ENCODE data around the gene MXRA5. TPM values are rescaled to one million over a fixed set of nuclear protein-coding genes. Genes with fewer than 3 reads are reported as not detected.

MXRA5 gene
- total and polyA plus RNA-seq, 2 donors (not counting 1 experiment from before 2014, with no cell fraction given) = 26.8 to 40.3 TPM

DNA sequence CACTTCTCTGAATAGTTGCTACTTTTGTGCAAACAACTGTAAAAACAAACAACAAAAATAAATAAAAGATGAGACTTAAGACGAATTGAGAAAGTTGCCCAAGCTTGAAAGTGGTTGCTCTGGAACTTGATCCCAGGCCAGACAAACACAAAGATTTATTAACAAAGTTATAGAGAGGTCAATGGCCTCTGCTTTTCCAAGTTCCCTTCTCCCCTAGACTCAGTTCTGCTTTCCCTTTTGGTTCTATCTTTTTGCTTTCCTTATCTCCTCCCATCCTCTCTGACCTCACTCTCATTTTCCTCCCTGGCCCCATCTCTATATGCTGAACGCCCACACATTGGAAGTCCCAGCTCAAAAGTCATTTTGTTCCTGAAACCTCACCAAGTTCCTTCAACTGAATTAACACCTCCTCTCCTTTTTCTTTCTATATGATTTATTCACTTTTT is 82.7 kb downstream of the MXRA5 start:
- Histone ChIP-seq H3K9ac (ENCODE audit: insufficient read depth, low read length) (no peak overlapping the region), H4K20me1 (ENCODE audit: control insufficient read depth, extremely low read depth, insufficient read depth, low read length) (no peaks in the 10 kb centered on the region), H3K4me2 (ENCODE audit: extremely low read depth, insufficient read depth, low read length) (no peak overlapping the region), H3K79me2 (ENCODE audit: control insufficient read depth, insufficient read depth, low read length) (no peaks in the 10 kb centered on the region), H3K27me3 (ENCODE audit: control insufficient read depth, insufficient read depth, low read length) (no peaks in the 10 kb centered on the region), H2AFZ (ENCODE audit: low read length) (no peak overlapping the region), H3K4me3 (replicated peaks in 1 of 4; ENCODE audit: control extremely low read depth in 1 of 4, insufficient read depth in 1 of 4, low read depth in 3 of 4, low read length in 4 of 4) (no peak overlapping the region), H3K9me3 (ENCODE audit: control insufficient read depth, insufficient read depth, low read depth, low read length) (no peaks in the 10 kb centered on the region), H3K36me3 (ENCODE audit: control insufficient read depth, insufficient read depth, low read length) (no peaks in the 10 kb centered on the region), H3K4me1 (ENCODE audit: control insufficient read depth, extremely low read depth, insufficient read depth, low read length) (peaks cover 2% of the 10 kb centered on the region), H3K27ac (ENCODE audit: insufficient read depth, low read length) (no peak overlapping the region)
- TF ChIP-seq EZH2 (IDR thresholded peaks at IDR 0.05; ENCODE audit: low read length, missing control alignments) = no peak
- TF ChIP-seq, protein P1, sequence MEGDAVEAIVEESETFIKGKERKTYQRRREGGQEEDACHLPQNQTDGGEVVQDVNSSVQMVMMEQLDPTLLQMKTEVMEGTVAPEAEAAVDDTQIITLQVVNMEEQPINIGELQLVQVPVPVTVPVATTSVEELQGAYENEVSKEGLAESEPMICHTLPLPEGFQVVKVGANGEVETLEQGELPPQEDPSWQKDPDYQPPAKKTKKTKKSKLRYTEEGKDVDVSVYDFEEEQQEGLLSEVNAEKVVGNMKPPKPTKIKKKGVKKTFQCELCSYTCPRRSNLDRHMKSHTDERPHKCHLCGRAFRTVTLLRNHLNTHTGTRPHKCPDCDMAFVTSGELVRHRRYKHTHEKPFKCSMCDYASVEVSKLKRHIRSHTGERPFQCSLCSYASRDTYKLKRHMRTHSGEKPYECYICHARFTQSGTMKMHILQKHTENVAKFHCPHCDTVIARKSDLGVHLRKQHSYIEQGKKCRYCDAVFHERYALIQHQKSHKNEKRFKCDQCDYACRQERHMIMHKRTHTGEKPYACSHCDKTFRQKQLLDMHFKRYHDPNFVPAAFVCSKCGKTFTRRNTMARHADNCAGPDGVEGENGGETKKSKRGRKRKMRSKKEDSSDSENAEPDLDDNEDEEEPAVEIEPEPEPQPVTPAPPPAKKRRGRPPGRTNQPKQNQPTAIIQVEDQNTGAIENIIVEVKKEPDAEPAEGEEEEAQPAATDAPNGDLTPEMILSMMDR (conservative IDR thresholded peaks at IDR 0.05 in 1 of 2, IDR thresholded peaks at IDR 0.05 in 1 of 2; ENCODE audit: low read depth in 1 of 2, low read length in 2 of 2) = no peak
- DNase-seq (ENCODE audit: low read depth in 2 of 2) = peak; percentile 37 to 56

GRCh38 chrX:3262901-3263300 is 83.6 kb downstream of the MXRA5 start:
- H2AFZ ChIP-seq (ENCODE audit: low read length) = no peak overlapping the region
- peaks cover 2% of the 10 kb centered on the region for H3K4me1 ChIP-seq (ENCODE audit: control insufficient read depth, extremely low read depth, insufficient read depth, low read length)
- peak; percentile 85 to 93 for DNase-seq (ENCODE audit: low read depth in 2 of 2)
- no peak overlapping the region for H3K27ac ChIP-seq (ENCODE audit: insufficient read depth, low read length)
- TF ChIP-seq, protein P1 (conservative IDR thresholded peaks at IDR 0.05 in 1 of 2, IDR thresholded peaks at IDR 0.05 in 1 of 2; ENCODE audit: low read depth in 1 of 2, low read length in 2 of 2) = no peak
- no peak for TF ChIP-seq EZH2 (IDR thresholded peaks at IDR 0.05; ENCODE audit: low read length, missing control alignments)
- no peaks in the 10 kb centered on the region for H3K36me3 ChIP-seq (ENCODE audit: control insufficient read depth, insufficient read depth, low read length)
- H3K9me3 ChIP-seq (ENCODE audit: control insufficient read depth, insufficient read depth, low read depth, low read length) = no peaks in the 10 kb centered on the region
- no peak overlapping the region for H3K4me3 ChIP-seq (replicated peaks in 1 of 4; ENCODE audit: control extremely low read depth in 1 of 4, insufficient read depth in 1 of 4, low read depth in 3 of 4, low read length in 4 of 4)
- no peaks in the 10 kb centered on the region for H3K79me2 ChIP-seq (ENCODE audit: control insufficient read depth, insufficient read depth, low read length)
- H4K20me1 ChIP-seq (ENCODE audit: control insufficient read depth, extremely low read depth, insufficient read depth, low read length) = no peaks in the 10 kb centered on the region
- no peaks in the 10 kb centered on the region for H3K27me3 ChIP-seq (ENCODE audit: control insufficient read depth, insufficient read depth, low read length)
- H3K9ac ChIP-seq (ENCODE audit: insufficient read depth, low read length) = no peak overlapping the region
- peak overlapping the region; percentile 58 for H3K4me2 ChIP-seq (ENCODE audit: extremely low read depth, insufficient read depth, low read length)

Data from fibroblast of lung (primary cell).